HUES48 (cell line): ENCODE results near the gene DCST2.

ENCODE experiments used
- H3K27ac ChIP-seq: one replicate; pipeline ENCODE4 v1.7.0; 2013; ENCODE audit warnings: low read depth, low read length, inconsistent platforms
- H3K27me3 ChIP-seq: 2 replicates; pipeline ENCODE4 v1.6.1; 2013; ENCODE audit warnings: mild to moderate bottlenecking, low read length; ENCODE audit not compliant: control insufficient read depth, insufficient read depth
- H3K36me3 ChIP-seq: 2 replicates; pipeline ENCODE4 v1.6.1; 2013; ENCODE audit warnings: low read length; ENCODE audit not compliant: control insufficient read depth, insufficient read depth
- H3K4me1 ChIP-seq: 2 replicates; pipeline ENCODE4 v1.6.1; 2013; ENCODE audit warnings: mild to moderate bottlenecking, low read length; ENCODE audit not compliant: control insufficient read depth, insufficient read depth
- H3K4me3 ChIP-seq: 2 replicates; pipeline ENCODE4 v1.5.1; 2013; ENCODE audit warnings: mild to moderate bottlenecking, low read depth, low read length
- H3K9ac ChIP-seq: 2 replicates; pipeline ENCODE4 v1.6.1; 2013; ENCODE audit warnings: mild to moderate bottlenecking, low read depth, low read length, moderate library complexity
- H3K9me3 ChIP-seq: 2 replicates; pipeline ENCODE4 v1.6.1; 2013; ENCODE audit warnings: low read length; ENCODE audit not compliant: control insufficient read depth, insufficient read depth

Gene DCST2

GRCh38 chr1:155022136-155022926, 11.2 kb downstream of the DCST2 start:
- Histone ChIP-seq H3K36me3 (no peaks in the 10 kb centered on the region), H3K4me3 (no peak overlapping the region), H3K9me3 (no peaks in the 10 kb centered on the region), H3K27ac (no peak overlapping the region), H3K4me1 (peaks cover 5% of the 10 kb centered on the region), H3K9ac (no peak overlapping the region), H3K27me3 (no peaks in the 10 kb centered on the region)

GRCh38 chr1:155019377-155020245, 14.0 kb downstream of the DCST2 start:
- Histone ChIP-seq H3K4me3 (no peak overlapping the region), H3K9me3 (no peaks in the 10 kb centered on the region), H3K36me3 (peaks cover 22% of the 10 kb centered on the region), H3K9ac (no peak overlapping the region), H3K27ac (no peak overlapping the region), H3K4me1 (peaks cover 12% of the 10 kb centered on the region), H3K27me3 (no peaks in the 10 kb centered on the region)

GRCh38 chr1:155018617-155019348, 14.8 kb downstream of the DCST2 start:
- H3K4me1 ChIP-seq, result peaks cover 14% of the 10 kb centered on the region
- H3K9ac ChIP-seq, result no peak overlapping the region
- no peaks in the 10 kb centered on the region for H3K9me3 ChIP-seq
- H3K27me3 ChIP-seq, result no peaks in the 10 kb centered on the region
- no peak overlapping the region for H3K4me3 ChIP-seq
- peaks cover 31% of the 10 kb centered on the region for H3K36me3 ChIP-seq
- no peak overlapping the region for H3K27ac ChIP-seq

GRCh38 chr1:155017946-155018316, 15.7 kb downstream of the DCST2 start:
- no peak overlapping the region for H3K27ac ChIP-seq
- no peak overlapping the region for H3K9ac ChIP-seq

GRCh38 chr1:155017041-155017945, 16.3 kb downstream of the DCST2 start:
- H3K4me1 ChIP-seq, result peaks cover 24% of the 10 kb centered on the region
- peak overlapping the region; percentile 56; the same call in 1 of the 2 replicates for H3K9ac ChIP-seq
- H3K9me3 ChIP-seq, result no peaks in the 10 kb centered on the region
- H3K36me3 ChIP-seq, result peaks cover 38% of the 10 kb centered on the region
- peak overlapping the region; percentile 89 for H3K27ac ChIP-seq
- H3K27me3 ChIP-seq, result no peaks in the 10 kb centered on the region
- peak overlapping the region; percentile 59 for H3K4me3 ChIP-seq

More at GRCh38 chr1:155017946-155018316, 15.7 kb downstream of the DCST2 start:
- H3K4me3 ChIP-seq, result peak overlapping the region; percentile 59
- H3K36me3 ChIP-seq, result peaks cover 36% of the 10 kb centered on the region
- no peaks in the 10 kb centered on the region for H3K9me3 ChIP-seq
- no peaks in the 10 kb centered on the region for H3K27me3 ChIP-seq
- H3K4me1 ChIP-seq, result peaks cover 19% of the 10 kb centered on the region

GRCh38 chr1:155016231-155016831, 17.2 kb downstream of the DCST2 start:
- peak overlapping the region; percentile 89 for H3K27ac ChIP-seq
- H3K9ac ChIP-seq, result 0 out of 2 replicates have a peak overlapping the region, but pooled peaks have one; percentile 56
- peaks cover 28% of the 10 kb centered on the region for H3K4me1 ChIP-seq
- H3K27me3 ChIP-seq, result no peaks in the 10 kb centered on the region
- peak overlapping the region; percentile 59; the same call in 1 of the 2 replicates for H3K4me3 ChIP-seq
- no peaks in the 10 kb centered on the region for H3K9me3 ChIP-seq
- peaks cover 38% of the 10 kb centered on the region for H3K36me3 ChIP-seq

- H3K9ac ChIP-seq, result no peak overlapping the region
- H3K4me1 ChIP-seq, result peaks cover 28% of the 10 kb centered on the region
- H3K27ac ChIP-seq, result no peak overlapping the region
- no peak overlapping the region for H3K4me3 ChIP-seq
- H3K9me3 ChIP-seq, result no peaks in the 10 kb centered on the region
- H3K27me3 ChIP-seq, result no peaks in the 10 kb centered on the region
- H3K36me3 ChIP-seq, result peaks cover 38% of the 10 kb centered on the region
Measured at GRCh38 chr1:155015527-155016230, 17.9 kb downstream of the DCST2 start.

GRCh38 chr1:155014709-155015508, 18.7 kb downstream of the DCST2 start:
- Histone ChIP-seq H3K27me3 (no peaks in the 10 kb centered on the region), H3K4me3 (no peak overlapping the region), H3K9ac (no peak overlapping the region), H3K9me3 (no peaks in the 10 kb centered on the region), H3K36me3 (peaks cover 38% of the 10 kb centered on the region), H3K4me1 (peaks cover 30% of the 10 kb centered on the region), H3K27ac (no peak overlapping the region)

GRCh38 chr1:155013632-155014031, 19.9 kb downstream of the DCST2 start:
- no peaks in the 10 kb centered on the region for H3K27me3 ChIP-seq
- no peaks in the 10 kb centered on the region for H3K9me3 ChIP-seq
- H3K36me3 ChIP-seq, result peaks cover 38% of the 10 kb centered on the region
- no peak overlapping the region for H3K27ac ChIP-seq
- H3K4me1 ChIP-seq, result peaks cover 32% of the 10 kb centered on the region
- no peak overlapping the region for H3K4me3 ChIP-seq
- no peak overlapping the region for H3K9ac ChIP-seq
